PC-9 (cell line): ENCODE data around the gene TLK2. TPM values are rescaled to one million over a fixed set of nuclear protein-coding genes. Genes with fewer than 3 reads are reported as not detected.
"Not testable (repeated sequence)": the region's sequence is repeated elsewhere in the genome, so short reads cannot be mapped to it uniquely, and the experiment has no call there.

Source experiments
- BruUV-seq: library from RNA; stranded (reverse); fragments of 400-500 nt; replicated peaks from 2 replicates; lab custom pipeline; 2021; lab: Mats Ljungman, UMichigan
- CTCF ChIA-PET: fragments of 300-600 bp; sonication (Branson Sonifier 250); formaldehyde crosslinking; loops from one replicate; lab custom pipeline; 2022; ENCODE audit warnings: antibody characterized with exemption; lab: Charles Lee
- POLR2A ChIA-PET: fragments of 300-600 bp; sonication (Branson Sonifier 250); formaldehyde crosslinking; loops from one replicate; lab custom pipeline; 2022; ENCODE audit warnings: antibody characterized with exemption; ENCODE audit not compliant: unreplicated experiment; lab: Charles Lee
- DNase-seq, 2 experiments: peaks; one replicate each; pipeline versions ENCODE4 v3.0.0 to v3.0.0-alpha.2; 2015 to 2022; ENCODE audit warnings: mixed read lengths in 1 of 2
- H2AFZ ChIP-seq: fragments of 200-600 bp; sonication (generic); 2 replicates; pipeline ENCODE4 v1.8.1; 2017; ENCODE audit warnings: antibody characterized with exemption
- H3F3A ChIP-seq: fragments of 200-600 bp; sonication (generic); 2 replicates; pipeline ENCODE4 v1.8.1; 2017; ENCODE audit warnings: antibody characterized with exemption, mild to moderate bottlenecking, low read depth; ENCODE audit not compliant: insufficient read depth
- H3K27ac ChIP-seq: fragments of 200-600 bp; sonication (generic); 2 replicates; pipeline ENCODE4 v1.6.1; 2016; ENCODE audit warnings: mixed run types
- H3K27me3 ChIP-seq: fragments of 200-600 bp; sonication (generic); 2 replicates; pipeline ENCODE4 v1.6.1; 2016; ENCODE audit warnings: low read depth, mixed run types; ENCODE audit not compliant: insufficient read depth
- H3K36me3 ChIP-seq: fragments of 200-600 bp; sonication (generic); 2 replicates; pipeline ENCODE4 v1.6.1; 2016; ENCODE audit warnings: low read depth, mixed run types
- H3K4me1 ChIP-seq: fragments of 200-600 bp; sonication (generic); replicated peaks from 2 replicates; pipeline ENCODE4 v1.6.1; 2016; ENCODE audit warnings: mixed run types; ENCODE audit not compliant: insufficient read depth
- H3K4me2 ChIP-seq: fragments of 200-600 bp; sonication (generic); 2 replicates; pipeline ENCODE4 v1.6.1; 2017; ENCODE audit warnings: mixed run types
- H3K4me3 ChIP-seq: fragments of 200-600 bp; sonication (generic); 2 replicates; pipeline ENCODE4 v1.6.1; 2016; ENCODE audit warnings: mixed run types
- H3K79me2 ChIP-seq: fragments of 200-600 bp; sonication (generic); 2 replicates; pipeline ENCODE4 v1.6.1; 2017; ENCODE audit warnings: low read depth, mixed run types
- H3K9me2 ChIP-seq: fragments of 200-600 bp; sonication (generic); 2 replicates; pipeline ENCODE4 v1.8.1; 2017; ENCODE audit warnings: mild to moderate bottlenecking; ENCODE audit not compliant: insufficient read depth
- H3K9me3 ChIP-seq: fragments of 200-600 bp; sonication (generic); 2 replicates; pipeline ENCODE4 v1.8.1; 2016; ENCODE audit warnings: low read depth; ENCODE audit not compliant: insufficient read depth
- H4K20me1 ChIP-seq: fragments of 200-600 bp; sonication (generic); 2 replicates; pipeline ENCODE4 v1.8.1; 2017; ENCODE audit not compliant: insufficient read depth
- intact Hi-C: fragments of 100-400 bp; cut with micrococcal nuclease; formaldehyde crosslinking; loops from one replicate; pipeline ENCODE4 v1.10.0; 2022; ENCODE audit not compliant: unreplicated experiment
- total RNA-seq: library from RNA; stranded (reverse); gene quantifications from 2 replicates; pipeline ENCODE4 v1.2.3, GENCODE V29; 2021

Gene TLK2
- total RNA-seq, 1 experiment from 2014 or later, result 40.7 TPM

DNA sequence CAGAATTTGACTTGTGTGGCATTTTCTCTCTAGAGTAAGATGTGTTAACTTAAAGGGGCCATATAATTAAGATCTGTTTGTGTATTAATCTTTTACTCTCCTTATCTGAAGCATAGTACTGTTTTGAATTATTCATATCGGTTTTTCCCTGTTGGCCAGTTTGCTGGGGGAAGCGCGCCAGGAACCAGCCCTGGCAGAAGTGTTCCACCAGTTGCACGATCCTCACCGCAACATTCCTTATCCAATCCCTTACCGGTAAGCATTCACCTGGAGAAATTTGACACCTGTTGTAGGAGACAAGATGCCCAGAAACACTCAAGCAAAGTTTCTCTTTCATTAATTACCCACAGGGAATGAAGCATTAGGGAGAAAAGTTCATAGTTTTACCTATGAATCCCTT lies 45.5 kb downstream of the TLK2 start:
- H3K79me2 ChIP-seq, H3K9me2 ChIP-seq, BruUV-seq, H3K9me3 ChIP-seq, H3K4me3 ChIP-seq, H3F3A ChIP-seq, H3K27me3 ChIP-seq, H3K27ac ChIP-seq, H3K4me2 ChIP-seq, H2AFZ ChIP-seq, H4K20me1 ChIP-seq, CTCF ChIA-PET, intact Hi-C loops, DNase-seq, H3K4me1 ChIP-seq, H3K36me3 ChIP-seq: not testable (repeated sequence)
- POLR2A ChIA-PET, result interaction anchor here (0.7 kb wide), 1 partner anchor 1097 kb away, joined by 6 read pairs; no protein-coding TSS in a partner anchor

- H3K27ac ChIP-seq, H3K36me3 ChIP-seq, H3K27me3 ChIP-seq, H2AFZ ChIP-seq, H3K4me1 ChIP-seq, H3K79me2 ChIP-seq, BruUV-seq, H3F3A ChIP-seq, H3K4me3 ChIP-seq, CTCF ChIA-PET, H4K20me1 ChIP-seq, intact Hi-C loops, H3K9me3 ChIP-seq, POLR2A ChIA-PET, H3K4me2 ChIP-seq, DNase-seq, H3K9me2 ChIP-seq: not testable (repeated sequence)
Observed at GRCh38 chr17:62525317-62525716, 46.7 kb downstream of the TLK2 start.

GRCh38 chr17:62530936-62531335 lies 52.3 kb downstream of the TLK2 start:
- H3K4me2 ChIP-seq, intact Hi-C loops, BruUV-seq, H3K4me3 ChIP-seq, H4K20me1 ChIP-seq, CTCF ChIA-PET, H3K27ac ChIP-seq, DNase-seq, H3K79me2 ChIP-seq, H3K4me1 ChIP-seq, H3K9me2 ChIP-seq, H3K9me3 ChIP-seq, H2AFZ ChIP-seq, H3K36me3 ChIP-seq, H3F3A ChIP-seq, H3K27me3 ChIP-seq, POLR2A ChIA-PET: not testable (repeated sequence)

DNA sequence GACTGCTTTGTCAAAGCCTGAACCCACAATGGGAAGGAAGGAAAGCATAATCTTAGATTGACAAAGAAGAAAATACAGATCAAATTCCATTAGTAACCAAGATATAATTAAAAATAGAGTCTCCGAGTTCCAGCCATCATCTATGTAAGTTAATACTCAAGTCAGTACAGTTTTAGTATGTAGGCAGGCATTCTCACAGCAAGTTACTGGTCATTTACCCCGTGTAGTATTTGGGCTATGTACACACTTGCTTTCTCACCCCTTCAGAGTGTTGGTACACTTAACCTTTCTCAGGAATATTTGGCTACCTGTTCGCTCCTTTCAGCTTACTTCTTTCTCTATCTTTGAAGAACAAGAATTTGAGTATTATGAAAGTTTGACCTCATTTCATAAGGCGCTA lies 57.9 kb downstream of the TLK2 start:
- H2AFZ ChIP-seq, H3K4me2 ChIP-seq, H3F3A ChIP-seq, H3K36me3 ChIP-seq, BruUV-seq, H3K4me3 ChIP-seq, H3K27me3 ChIP-seq, H3K27ac ChIP-seq, H3K4me1 ChIP-seq, POLR2A ChIA-PET, DNase-seq, H3K9me3 ChIP-seq, intact Hi-C loops, H3K79me2 ChIP-seq, H3K9me2 ChIP-seq, CTCF ChIA-PET, H4K20me1 ChIP-seq: not testable (repeated sequence)

DNA sequence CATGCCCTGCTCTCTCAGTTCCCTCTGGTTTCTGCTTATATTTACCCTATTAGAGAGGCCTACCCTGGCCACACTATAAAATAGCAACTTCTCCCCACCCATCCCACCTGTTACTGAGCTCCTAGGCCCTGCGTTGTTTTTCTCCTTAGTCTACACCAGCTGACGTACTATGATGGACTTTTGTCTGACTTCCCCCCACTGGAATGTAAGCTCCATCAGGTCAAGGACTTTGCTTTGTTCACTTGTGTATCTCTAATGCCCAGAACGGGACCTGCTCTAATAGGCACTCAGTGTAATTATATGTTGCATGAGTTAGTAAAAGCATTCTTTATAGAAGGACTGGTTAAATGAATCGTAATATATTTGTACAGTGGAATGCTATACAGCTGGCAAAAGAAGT lies 62.4 kb downstream of the TLK2 start:
- H3K36me3 ChIP-seq, BruUV-seq, H3K9me3 ChIP-seq, H3K4me3 ChIP-seq, H3K27me3 ChIP-seq, H3F3A ChIP-seq, H4K20me1 ChIP-seq, H3K4me2 ChIP-seq, H3K27ac ChIP-seq, H3K4me1 ChIP-seq, H2AFZ ChIP-seq, POLR2A ChIA-PET, H3K9me2 ChIP-seq, DNase-seq, CTCF ChIA-PET, intact Hi-C loops: not testable (repeated sequence)
- peaks cover 14% of the 10 kb centered on the region for H3K79me2 ChIP-seq

DNA sequence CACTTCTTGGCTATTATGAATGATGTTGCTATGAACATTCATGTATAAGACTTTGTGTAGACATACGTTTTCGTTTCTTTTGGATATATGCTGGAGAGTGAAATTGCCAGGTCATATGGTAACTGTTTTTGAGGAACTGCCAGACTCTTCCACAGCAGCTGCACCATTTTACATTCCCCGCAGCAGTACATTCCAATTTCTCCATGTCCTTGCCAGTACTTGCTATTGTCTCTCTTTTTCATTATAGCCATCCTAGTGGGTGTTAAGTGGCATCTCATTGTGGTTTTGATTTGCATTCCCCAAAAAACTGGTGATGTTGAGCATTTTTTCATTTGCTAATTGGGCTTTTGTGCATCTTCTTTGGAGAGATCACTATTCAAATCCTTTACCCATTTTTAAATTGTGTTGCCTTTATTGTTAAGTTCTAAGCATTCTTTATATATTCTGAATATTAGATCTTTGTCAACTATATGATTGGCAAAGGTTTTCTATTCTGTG lies 64.7 kb downstream of the TLK2 start:
- H3K9me3 ChIP-seq, H3F3A ChIP-seq, DNase-seq, CTCF ChIA-PET, H3K27ac ChIP-seq, H3K9me2 ChIP-seq, H3K4me1 ChIP-seq, intact Hi-C loops, BruUV-seq, H3K27me3 ChIP-seq, H3K36me3 ChIP-seq, H2AFZ ChIP-seq, H4K20me1 ChIP-seq, POLR2A ChIA-PET, H3K4me3 ChIP-seq, H3K4me2 ChIP-seq: not testable (repeated sequence)
- peaks cover 17% of the 10 kb centered on the region for H3K79me2 ChIP-seq

- POLR2A ChIA-PET, DNase-seq, H4K20me1 ChIP-seq, CTCF ChIA-PET, H3K27ac ChIP-seq, H3F3A ChIP-seq, intact Hi-C loops, H2AFZ ChIP-seq, H3K4me3 ChIP-seq, H3K9me2 ChIP-seq, H3K36me3 ChIP-seq, H3K4me1 ChIP-seq, H3K9me3 ChIP-seq, H3K27me3 ChIP-seq, BruUV-seq, H3K4me2 ChIP-seq: not testable (repeated sequence)
- peaks cover 15% of the 10 kb centered on the region for H3K79me2 ChIP-seq
Observed at GRCh38 chr17:62546066-62546465, 67.4 kb downstream of the TLK2 start.
